HG03442 (cell line): ENCODE results near the gene UBE2R2.

Source experiments
- ATAC-seq: cut with Tn5 transposase; IDR thresholded peaks from one replicate; pipeline ENCODE4 v1.9.1; 2021; ENCODE audit warnings: mild to moderate bottlenecking, moderate library complexity; ENCODE audit not compliant: unreplicated experiment

UBE2R2 gene

DNA sequence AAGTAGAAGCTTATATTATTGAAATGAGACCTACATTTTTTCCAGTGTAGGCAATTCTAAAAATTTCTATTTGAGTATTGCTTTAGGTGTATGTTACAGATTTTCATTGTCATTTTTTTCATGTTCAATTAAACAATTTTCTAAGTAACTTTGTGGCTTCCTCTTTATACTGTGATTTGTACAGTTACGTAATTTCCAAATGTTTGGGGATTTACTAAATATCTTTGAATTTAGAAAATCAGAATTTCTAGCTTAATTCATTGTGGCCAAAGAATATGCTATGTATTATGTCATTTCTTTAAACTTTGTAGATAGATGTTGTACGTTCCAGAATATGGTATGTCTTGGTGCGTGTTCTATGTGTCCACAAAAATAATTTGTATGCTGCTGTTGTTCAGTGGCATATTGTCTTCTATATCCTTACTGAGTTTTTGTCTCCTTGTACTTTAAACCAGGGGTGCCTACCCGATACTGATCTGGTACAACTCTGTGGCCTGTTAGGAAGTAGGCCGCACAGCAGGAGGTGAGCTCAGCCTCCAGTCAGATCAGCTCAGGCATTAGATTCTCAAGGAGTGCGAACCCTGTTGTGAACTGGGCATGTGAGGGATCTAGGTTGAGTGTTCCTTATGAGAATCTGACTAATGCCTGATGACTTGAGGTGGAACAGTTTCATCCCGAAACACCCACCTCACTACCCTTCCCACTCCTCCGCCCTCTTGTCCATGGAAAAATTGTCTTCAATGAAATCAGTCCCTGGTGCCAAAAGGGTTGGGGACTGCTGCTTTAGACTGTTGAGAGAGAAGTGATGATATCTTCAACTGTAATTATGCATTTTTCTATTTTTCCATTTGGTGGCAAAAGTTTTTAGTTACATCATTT is 63.5 kb downstream of the UBE2R2 start:
- ATAC-seq: no peak

DNA sequence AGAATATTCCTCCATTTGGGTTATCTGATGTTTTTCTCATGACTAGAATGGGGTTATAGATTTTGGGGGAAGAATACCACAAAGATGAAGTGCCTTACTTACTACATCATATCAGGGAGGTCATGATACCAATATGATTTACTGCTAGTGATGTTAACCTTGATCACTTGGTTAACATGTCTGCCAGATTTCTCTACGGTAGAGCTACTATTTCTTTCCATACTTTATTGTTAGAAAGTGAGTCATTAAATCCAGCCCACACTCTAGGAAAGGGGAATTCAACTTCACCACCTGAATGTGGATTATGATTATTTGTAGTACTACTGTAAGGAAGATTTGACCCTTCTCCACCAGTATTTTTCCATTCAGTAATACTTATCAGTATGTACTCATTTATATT is 64.7 kb downstream of the UBE2R2 start:
- ATAC-seq: no peak

GRCh38 chr9:33884856-33885701 is 68.1 kb downstream of the UBE2R2 start:
- ATAC-seq: no peak

GRCh38 chr9:33885948-33886347 is 69.0 kb downstream of the UBE2R2 start:
- ATAC-seq: no peak

GRCh38 chr9:33893861-33894260 is 76.9 kb downstream of the UBE2R2 start:
- ATAC-seq: no peak

DNA sequence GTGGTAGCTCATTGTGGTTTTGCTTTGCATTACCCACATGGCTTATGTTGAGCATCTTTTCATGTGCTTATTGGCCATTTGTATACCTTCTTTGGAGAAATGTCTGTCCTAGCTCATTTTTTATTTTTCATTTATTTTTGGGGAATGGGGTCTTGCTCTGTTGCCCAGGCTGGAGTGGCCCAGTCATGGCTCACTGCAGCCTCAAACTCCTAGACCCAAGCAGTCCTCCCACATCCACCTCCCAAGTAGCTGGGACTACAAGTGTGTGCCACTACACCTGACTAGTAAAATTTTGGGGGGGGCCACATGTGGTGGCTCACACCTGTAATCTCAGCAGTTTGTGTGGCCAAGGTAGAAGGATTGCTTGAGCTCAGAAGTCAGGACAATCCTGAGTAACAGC is 77.4 kb downstream of the UBE2R2 start:
- ATAC-seq: no peak

GRCh38 chr9:33903157-33903780 is 86.3 kb downstream of the UBE2R2 start:
- no peak for ATAC-seq

DNA sequence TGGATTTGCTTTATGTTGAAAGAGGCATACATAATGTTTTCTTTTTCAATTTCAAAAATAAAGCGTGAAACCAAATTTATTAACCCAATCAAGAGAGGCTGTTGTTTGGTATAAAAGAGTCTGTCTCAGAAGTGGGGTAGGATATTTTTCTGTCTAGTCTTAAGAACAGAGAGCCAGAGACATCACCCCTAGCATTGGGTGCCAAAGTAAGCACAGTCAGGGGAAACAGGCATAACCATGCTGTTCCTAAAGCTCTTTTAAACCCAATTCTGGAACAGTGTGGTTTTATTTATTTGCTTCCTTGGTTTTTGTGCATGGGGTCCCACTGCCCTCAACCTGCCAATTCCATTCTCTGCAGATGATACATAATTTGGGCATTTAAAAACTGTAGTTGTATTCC is 88.2 kb downstream of the UBE2R2 start:
- no peak for ATAC-seq

DNA sequence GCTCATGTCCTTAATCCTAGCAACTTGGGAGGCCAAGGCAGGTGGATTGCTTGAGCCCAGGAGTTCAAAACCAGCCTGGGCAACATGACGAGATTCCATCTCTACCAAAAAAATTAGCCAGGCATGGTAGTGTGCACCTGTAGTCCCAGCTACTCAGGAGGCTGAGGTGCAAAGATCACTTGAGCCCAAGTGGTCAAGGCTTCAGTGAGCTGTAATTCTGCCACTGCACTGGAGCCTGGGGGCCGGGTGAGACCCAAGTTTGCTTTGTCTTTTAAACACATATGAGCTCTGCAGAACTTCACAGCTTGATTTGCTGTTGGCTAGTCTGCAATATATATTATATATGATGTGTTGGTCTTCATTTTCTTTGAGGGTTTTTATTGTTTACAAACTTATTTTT is 89.8 kb downstream of the UBE2R2 start:
- no peak for ATAC-seq

- ATAC-seq: no peak
Measured at GRCh38 chr9:33907347-33907746, 90.4 kb downstream of the UBE2R2 start.

DNA sequence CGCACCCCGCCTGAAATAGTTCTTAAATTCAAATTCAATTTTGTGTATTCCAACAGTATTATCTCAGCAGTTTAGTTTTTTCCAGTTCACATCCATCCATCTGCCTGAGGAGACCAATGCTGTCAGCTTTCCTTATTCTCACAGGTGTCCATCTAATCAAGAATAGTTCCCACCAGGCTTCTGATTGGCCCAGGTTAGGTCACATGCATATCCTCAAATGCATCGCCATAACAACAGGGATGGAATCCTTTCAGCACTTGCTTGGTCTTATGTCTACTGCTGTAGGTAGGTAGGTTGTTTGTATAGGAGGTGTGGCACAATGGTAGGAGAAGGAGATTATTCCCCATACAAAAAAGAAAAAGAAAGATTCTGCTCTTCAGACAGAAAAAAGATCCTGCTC is 91.2 kb downstream of the UBE2R2 start:
- ATAC-seq: no peak

DNA sequence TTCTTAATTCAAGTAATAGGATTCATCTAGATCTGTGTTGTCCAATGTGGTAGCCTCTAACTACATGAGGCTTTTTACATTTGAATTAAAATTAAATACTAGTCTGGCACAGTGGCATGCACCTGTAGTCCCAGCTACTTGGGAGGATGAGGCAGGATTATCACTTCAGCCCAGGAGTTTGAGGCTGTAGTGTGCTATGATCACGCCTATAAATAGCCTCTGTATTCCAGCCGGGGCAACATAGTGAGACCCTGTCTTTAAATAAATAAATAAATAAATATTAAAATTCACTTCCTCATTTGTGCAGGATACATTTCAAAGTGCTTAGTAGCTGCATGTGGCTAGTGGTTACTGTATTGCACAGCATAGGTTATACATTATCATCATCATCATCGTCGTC is 91.8 kb downstream of the UBE2R2 start:
- no peak for ATAC-seq

DNA sequence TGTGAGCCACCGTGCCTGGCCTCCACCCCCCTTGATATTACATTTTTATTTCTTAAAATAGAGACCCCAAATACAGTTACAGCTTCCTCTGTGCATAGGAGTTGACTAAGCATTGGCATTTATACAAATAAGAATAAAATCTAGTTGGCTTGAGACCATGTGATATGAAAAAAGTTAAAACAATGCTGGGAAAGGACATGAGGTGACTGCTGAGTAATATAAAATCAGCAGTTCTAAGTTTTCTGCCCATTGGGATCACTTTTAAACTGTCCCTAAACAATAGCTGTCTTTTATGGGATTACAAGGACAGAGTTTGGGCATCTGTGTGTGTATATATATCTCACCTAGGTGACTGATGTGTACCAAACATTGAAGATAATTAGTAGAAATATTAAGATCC is 96.6 kb downstream of the UBE2R2 start:
- ATAC-seq: no peak

- ATAC-seq: no peak
Measured at GRCh38 chr9:33914887-33915628, 98.1 kb downstream of the UBE2R2 start.

- ATAC-seq: no peak
Measured at GRCh38 chr9:33917036-33917435, 100.1 kb downstream of the UBE2R2 start.

- ATAC-seq: no peak
Measured at GRCh38 chr9:33919276-33919897, 102.4 kb downstream of the UBE2R2 start.

DNA sequence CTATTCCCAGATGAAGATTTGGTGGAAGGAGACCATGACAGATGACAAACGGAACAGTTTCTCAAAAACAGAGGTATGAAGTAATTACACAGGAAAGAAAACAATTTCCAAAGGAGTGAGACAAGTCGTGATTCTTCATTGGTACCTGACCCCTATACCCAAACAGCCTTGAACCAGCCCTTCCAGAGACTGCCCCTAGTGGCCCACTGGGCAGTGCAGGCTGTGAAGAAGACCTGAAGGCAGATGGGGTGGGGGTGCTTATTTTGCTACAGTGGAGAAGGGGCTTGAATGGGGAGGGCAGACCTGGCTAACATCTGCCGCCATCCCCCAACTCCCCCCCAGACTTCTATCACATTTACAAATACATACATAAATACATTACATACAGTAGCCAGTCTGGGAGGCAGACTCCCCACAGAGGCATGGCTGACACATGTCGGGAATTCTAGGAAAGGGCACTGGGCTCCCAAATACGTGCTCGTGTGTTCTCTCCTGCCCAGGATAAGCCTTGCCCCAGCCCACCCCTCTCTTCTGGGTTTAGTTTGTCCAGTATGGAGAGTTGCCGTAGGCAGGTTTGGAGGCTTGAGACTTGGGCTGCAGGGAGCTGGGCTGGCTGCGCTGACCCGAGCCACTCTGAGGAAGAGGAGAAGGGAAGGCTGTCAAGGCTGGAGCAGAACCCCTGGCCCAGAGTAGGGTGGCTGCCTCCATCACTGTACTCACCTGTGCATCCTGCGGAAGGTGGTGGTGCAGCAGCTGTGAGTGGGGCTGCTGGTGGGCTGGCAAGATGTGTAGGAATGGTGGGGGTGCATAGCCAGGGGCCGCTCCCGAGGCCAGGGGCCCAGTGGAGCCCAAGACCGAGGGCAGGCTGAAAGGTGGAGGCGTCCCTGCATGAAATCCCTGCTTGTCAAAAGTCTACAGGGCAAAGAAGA is 105.3 kb downstream of the UBE2R2 start:
- no peak for ATAC-seq

- no peak for ATAC-seq
Measured at GRCh38 chr9:33923079-33923478, 106.1 kb downstream of the UBE2R2 start.

- ATAC-seq: no peak
Measured at GRCh38 chr9:33923998-33924701, 107.2 kb downstream of the UBE2R2 start.
